Activated naive CD8-positive, alpha-beta T cell treated with anti-CD3 and anti-CD28 coated beads, Interleukin-2, amount 10 ng/mL, durations not matched to agents 7 days and 5 days (primary cell): Measurements from ENCODE around the gene SERPINE1. TPM values are rescaled to one million over a fixed set of nuclear protein-coding genes. Genes with fewer than 3 reads are reported as not detected.
"Not testable (repeated sequence)": the region's sequence is repeated elsewhere in the genome, so short reads cannot be mapped to it uniquely, and the experiment has no call there.

Experiments used
- ATAC-seq: fragments of 150-1000 bp; cut with Tn5 transposase; one replicate; pipeline ENCODE4 v1.10.0; 2021; ENCODE audit warnings: low read depth, moderate library complexity
- POLR2A ChIA-PET: fragments of 350-600 bp; sonication (Branson Sonifier 250); formaldehyde crosslinking; loops from one replicate; lab custom pipeline; 2021; ENCODE audit warnings: antibody characterized with exemption; lab: Charles Lee
- DNase-seq: peaks from one replicate; pipeline ENCODE4 v3.0.0; 2021
- H3K27ac Mint-ChIP-seq: one replicate; pipeline ENCODE4 v1.8.0; 2022; ENCODE audit warnings: mild to moderate bottlenecking, mixed read lengths
- H3K27me3 Mint-ChIP-seq: one replicate; pipeline ENCODE4 v1.8.0; 2022; ENCODE audit warnings: mild to moderate bottlenecking, moderate library complexity, mixed read lengths
- H3K36me3 Mint-ChIP-seq: one replicate; pipeline ENCODE4 v1.8.0; 2021; ENCODE audit warnings: mild to moderate bottlenecking, mixed read lengths
- H3K4me1 Mint-ChIP-seq: one replicate; pipeline ENCODE4 v1.8.0; 2021; ENCODE audit warnings: mixed read lengths
- H3K4me3 Mint-ChIP-seq: one replicate; pipeline ENCODE4 v1.8.0; 2022; ENCODE audit warnings: mild to moderate bottlenecking, moderate library complexity, mixed read lengths
- H3K9me3 Mint-ChIP-seq: one replicate; pipeline ENCODE4 v1.8.0; 2021; ENCODE audit warnings: mixed read lengths
- total RNA-seq, 2 experiments: library from RNA; stranded (reverse); gene quantifications; one replicate each; pipeline ENCODE4 v1.2.3, GENCODE V29; 2021

SERPINE1 gene
- total RNA-seq, 2 experiments from 2014 or later: 0.44 to 0.51 TPM

GRCh38 chr7:101121991-101122932 lies 4.6 kb upstream of the SERPINE1 start:
- Mint-ChIP-seq H3K27ac (peak overlapping the region; percentile 87), H3K36me3 (no peaks in the 10 kb centered on the region), H3K9me3 (no peaks in the 10 kb centered on the region), H3K4me3 (peak overlapping the region; percentile 82), H3K27me3 (peaks cover 19% of the 10 kb centered on the region), H3K4me1 (peaks cover 46% of the 10 kb centered on the region)
- POLR2A ChIA-PET: interaction anchor here (0.7 to 2.1 kb wide), 4 partner anchors 14 to 695 kb away, joined by 3 to 7 read pairs (median 3); partner anchors contain the start of genes CUX1 and TRIM56
- DNase-seq (no peak), ATAC-seq (no peak)

- H3K4me1 Mint-ChIP-seq: peaks cover 52% of the 10 kb centered on the region
- POLR2A ChIA-PET: interaction anchor here (0.7 to 2.1 kb wide), 4 partner anchors 15 to 695 kb away, joined by 3 to 7 read pairs (median 3); partner anchors contain the start of genes CUX1 and TRIM56
- H3K27me3 Mint-ChIP-seq: peaks cover 27% of the 10 kb centered on the region
- ATAC-seq: no peak
- no peak for DNase-seq
- H3K36me3 Mint-ChIP-seq: no peaks in the 10 kb centered on the region
- no peaks in the 10 kb centered on the region for H3K9me3 Mint-ChIP-seq
- peak overlapping the region; percentile 64 for H3K27ac Mint-ChIP-seq
- peak overlapping the region; percentile 82 for H3K4me3 Mint-ChIP-seq
Measured at GRCh38 chr7:101122933-101123702, 3.8 kb upstream of the SERPINE1 start.

GRCh38 chr7:101123703-101124068 lies 3.2 kb upstream of the SERPINE1 start:
- POLR2A ChIA-PET: interaction anchor here (0.7 to 2.1 kb wide), 2 partner anchors 18 to 38 kb away, joined by 3 to 7 read pairs; partner anchors contain the start of gene TRIM56
- Mint-ChIP-seq H3K36me3 (no peaks in the 10 kb centered on the region), H3K4me1 (peaks cover 54% of the 10 kb centered on the region), H3K27ac (no peak overlapping the region), H3K9me3 (no peaks in the 10 kb centered on the region), H3K4me3 (no peak overlapping the region), H3K27me3 (peaks cover 31% of the 10 kb centered on the region)
- ATAC-seq (no peak), DNase-seq (no peak)

- peak overlapping the region; percentile 52 for H3K27ac Mint-ChIP-seq
- peak overlapping the region; percentile 64 for H3K4me3 Mint-ChIP-seq
Measured at GRCh38 chr7:101124376-101125056, 2.4 kb upstream of the SERPINE1 start.

GRCh38 chr7:101125989-101126650 lies 784 bp upstream of the SERPINE1 start:
- Mint-ChIP-seq H3K36me3 (no peaks in the 10 kb centered on the region), H3K27ac (peak overlapping the region; percentile 74), H3K4me3 (peak overlapping the region; percentile 86), H3K4me1 (peaks cover 50% of the 10 kb centered on the region), H3K27me3 (peaks cover 34% of the 10 kb centered on the region), H3K9me3 (no peaks in the 10 kb centered on the region)
- POLR2A ChIA-PET: interaction anchor here (1.3 to 2.6 kb wide), 4 partner anchors 12 to 126 kb away, joined by 3 to 11 read pairs (median 6); partner anchors contain the start of gene TRIM56
- peak; percentile 12 for ATAC-seq
- DNase-seq: peak; percentile 45

More at GRCh38 chr7:101124376-101125056, 2.4 kb upstream of the SERPINE1 start:
- POLR2A ChIA-PET: no interaction called here
- ATAC-seq: no peak
- H3K36me3 Mint-ChIP-seq: no peaks in the 10 kb centered on the region
- DNase-seq: no peak
- peaks cover 54% of the 10 kb centered on the region for H3K4me1 Mint-ChIP-seq
- peaks cover 35% of the 10 kb centered on the region for H3K27me3 Mint-ChIP-seq
- no peaks in the 10 kb centered on the region for H3K9me3 Mint-ChIP-seq

GRCh38 chr7:101127460-101128039 lies 646 bp downstream of the SERPINE1 start:
- POLR2A ChIA-PET: interaction anchor here (2.2 to 2.6 kb wide), 2 partner anchors 11 to 42 kb away, joined by 8 to 11 read pairs; partner anchors contain the start of gene TRIM56
- peak overlapping the region; percentile 86 for H3K4me3 Mint-ChIP-seq
- H3K27ac Mint-ChIP-seq: peak overlapping the region; percentile 74
- H3K4me1 Mint-ChIP-seq: peaks cover 42% of the 10 kb centered on the region
- ATAC-seq: no peak
- H3K27me3 Mint-ChIP-seq: peaks cover 38% of the 10 kb centered on the region
- H3K36me3 Mint-ChIP-seq: no peaks in the 10 kb centered on the region
- H3K9me3 Mint-ChIP-seq: no peaks in the 10 kb centered on the region
- no peak for DNase-seq

- no peak overlapping the region for H3K4me3 Mint-ChIP-seq
- H3K9me3 Mint-ChIP-seq: no peaks in the 10 kb centered on the region
- POLR2A ChIA-PET: interaction anchor here (1.0 to 2.6 kb wide), 3 partner anchors 10 to 162 kb away, joined by 3 to 11 read pairs (median 8); partner anchors contain the start of gene TRIM56
- DNase-seq (no peak), ATAC-seq (no peak)
- H3K36me3 Mint-ChIP-seq: no peaks in the 10 kb centered on the region
- peaks cover 36% of the 10 kb centered on the region for H3K27me3 Mint-ChIP-seq
- H3K4me1 Mint-ChIP-seq: peaks cover 37% of the 10 kb centered on the region
- no peak overlapping the region for H3K27ac Mint-ChIP-seq
Measured at GRCh38 chr7:101128040-101128834, 1.3 kb downstream of the SERPINE1 start.

GRCh38 chr7:101129603-101130117 lies 2.8 kb downstream of the SERPINE1 start:
- H3K4me3 Mint-ChIP-seq: no peak overlapping the region
- DNase-seq (no peak), ATAC-seq (no peak)
- POLR2A ChIA-PET: interaction anchor here (0.6 kb wide), 1 partner anchor 70 kb away, joined by 4 read pairs; no protein-coding TSS in a partner anchor
- H3K36me3 Mint-ChIP-seq: no peaks in the 10 kb centered on the region
- no peaks in the 10 kb centered on the region for H3K9me3 Mint-ChIP-seq
- no peak overlapping the region for H3K27ac Mint-ChIP-seq
- peaks cover 47% of the 10 kb centered on the region for H3K27me3 Mint-ChIP-seq
- peaks cover 32% of the 10 kb centered on the region for H3K4me1 Mint-ChIP-seq

GRCh38 chr7:101132626-101133600 lies 6.0 kb downstream of the SERPINE1 start:
- H3K27me3 Mint-ChIP-seq: peaks cover 57% of the 10 kb centered on the region
- H3K36me3 Mint-ChIP-seq, ATAC-seq, H3K9me3 Mint-ChIP-seq, POLR2A ChIA-PET, H3K27ac Mint-ChIP-seq, DNase-seq, H3K4me3 Mint-ChIP-seq: not testable (repeated sequence)
- peaks cover 14% of the 10 kb centered on the region for H3K4me1 Mint-ChIP-seq

- Mint-ChIP-seq H3K27me3 (peaks cover 52% of the 10 kb centered on the region), H3K9me3 (no peaks in the 10 kb centered on the region), H3K4me3 (no peak overlapping the region), H3K27ac (no peak overlapping the region), H3K4me1 (peaks cover 17% of the 10 kb centered on the region), H3K36me3 (no peaks in the 10 kb centered on the region)
- ATAC-seq (no peak), DNase-seq (no peak)
- POLR2A ChIA-PET: no interaction called here
Measured at GRCh38 chr7:101133621-101134398, 6.9 kb downstream of the SERPINE1 start.
